Neural crest cell (in vitro differentiated cells): ENCODE data around the gene BACH2. TPM values are rescaled to one million over a fixed set of nuclear protein-coding genes. Genes with fewer than 3 reads are reported as not detected.

ENCODE experiments used
- DNase-seq: peaks from one replicate; pipeline ENCODE4 v3.0.0; 2021; ENCODE audit warnings: low read depth, mixed read lengths, low spot score
- H3K27ac Mint-ChIP-seq: one replicate; pipeline ENCODE4 v1.8.0; 2021; ENCODE audit warnings: mild to moderate bottlenecking, mixed read lengths; ENCODE audit not compliant: unreplicated experiment
- H3K27me3 Mint-ChIP-seq: 2 replicates; pipeline ENCODE4 v1.8.0; 2021; ENCODE audit warnings: low read depth, mild to moderate bottlenecking, mixed read lengths
- H3K36me3 Mint-ChIP-seq: 2 replicates; pipeline ENCODE4 v1.8.0; 2021; ENCODE audit warnings: low read depth, mild to moderate bottlenecking, mixed read lengths
- H3K4me1 Mint-ChIP-seq: 2 replicates; pipeline ENCODE4 v1.8.0; 2021; ENCODE audit warnings: mixed read lengths
- H3K4me3 Mint-ChIP-seq: one replicate; pipeline ENCODE4 v1.8.0; 2021; ENCODE audit warnings: mild to moderate bottlenecking, mixed read lengths
- H3K9me3 Mint-ChIP-seq: 2 replicates; pipeline ENCODE4 v1.8.0; 2021; ENCODE audit warnings: mixed read lengths
- total RNA-seq: library from RNA; stranded (reverse); gene quantifications from 2 replicates; pipeline ENCODE4 v1.2.1, GENCODE V29; 2021
- TF ChIP-seq, protein P1 (sequence below): fragments of 200-600 bp; sonication (generic); conservative IDR thresholded peaks from 2 replicates; pipeline ENCODE4 v1.5.0; 2021; ENCODE audit warnings: antibody characterized with exemption, mild to moderate bottlenecking

BACH2 gene
- total RNA-seq, 1 donor from 2014 or later, result 13.1 TPM

DNA sequence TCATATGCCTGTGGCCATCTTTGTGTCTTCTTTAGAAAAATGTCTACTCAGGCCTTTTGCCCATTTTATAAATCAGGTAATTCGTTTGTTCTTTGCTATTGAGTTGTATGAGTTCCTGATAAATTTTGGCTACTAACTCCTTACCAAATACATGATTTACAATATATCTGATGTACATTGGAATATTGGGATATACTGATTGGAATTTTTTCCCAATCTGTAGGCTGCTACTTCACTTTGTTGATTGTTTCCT, 39.2 kb downstream of the BACH2 start:
- no peak for DNase-seq
- H3K9me3 Mint-ChIP-seq, result peaks cover 15% of the 10 kb centered on the region
- no peak overlapping the region for H3K4me3 Mint-ChIP-seq
- no peaks in the 10 kb centered on the region for H3K27me3 Mint-ChIP-seq
- H3K27ac Mint-ChIP-seq, result no peak overlapping the region
- TF ChIP-seq, protein P1, sequence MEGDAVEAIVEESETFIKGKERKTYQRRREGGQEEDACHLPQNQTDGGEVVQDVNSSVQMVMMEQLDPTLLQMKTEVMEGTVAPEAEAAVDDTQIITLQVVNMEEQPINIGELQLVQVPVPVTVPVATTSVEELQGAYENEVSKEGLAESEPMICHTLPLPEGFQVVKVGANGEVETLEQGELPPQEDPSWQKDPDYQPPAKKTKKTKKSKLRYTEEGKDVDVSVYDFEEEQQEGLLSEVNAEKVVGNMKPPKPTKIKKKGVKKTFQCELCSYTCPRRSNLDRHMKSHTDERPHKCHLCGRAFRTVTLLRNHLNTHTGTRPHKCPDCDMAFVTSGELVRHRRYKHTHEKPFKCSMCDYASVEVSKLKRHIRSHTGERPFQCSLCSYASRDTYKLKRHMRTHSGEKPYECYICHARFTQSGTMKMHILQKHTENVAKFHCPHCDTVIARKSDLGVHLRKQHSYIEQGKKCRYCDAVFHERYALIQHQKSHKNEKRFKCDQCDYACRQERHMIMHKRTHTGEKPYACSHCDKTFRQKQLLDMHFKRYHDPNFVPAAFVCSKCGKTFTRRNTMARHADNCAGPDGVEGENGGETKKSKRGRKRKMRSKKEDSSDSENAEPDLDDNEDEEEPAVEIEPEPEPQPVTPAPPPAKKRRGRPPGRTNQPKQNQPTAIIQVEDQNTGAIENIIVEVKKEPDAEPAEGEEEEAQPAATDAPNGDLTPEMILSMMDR, result no peak
- H3K36me3 Mint-ChIP-seq, result peaks cover 16% of the 10 kb centered on the region
- no peaks in the 10 kb centered on the region for H3K4me1 Mint-ChIP-seq

DNA sequence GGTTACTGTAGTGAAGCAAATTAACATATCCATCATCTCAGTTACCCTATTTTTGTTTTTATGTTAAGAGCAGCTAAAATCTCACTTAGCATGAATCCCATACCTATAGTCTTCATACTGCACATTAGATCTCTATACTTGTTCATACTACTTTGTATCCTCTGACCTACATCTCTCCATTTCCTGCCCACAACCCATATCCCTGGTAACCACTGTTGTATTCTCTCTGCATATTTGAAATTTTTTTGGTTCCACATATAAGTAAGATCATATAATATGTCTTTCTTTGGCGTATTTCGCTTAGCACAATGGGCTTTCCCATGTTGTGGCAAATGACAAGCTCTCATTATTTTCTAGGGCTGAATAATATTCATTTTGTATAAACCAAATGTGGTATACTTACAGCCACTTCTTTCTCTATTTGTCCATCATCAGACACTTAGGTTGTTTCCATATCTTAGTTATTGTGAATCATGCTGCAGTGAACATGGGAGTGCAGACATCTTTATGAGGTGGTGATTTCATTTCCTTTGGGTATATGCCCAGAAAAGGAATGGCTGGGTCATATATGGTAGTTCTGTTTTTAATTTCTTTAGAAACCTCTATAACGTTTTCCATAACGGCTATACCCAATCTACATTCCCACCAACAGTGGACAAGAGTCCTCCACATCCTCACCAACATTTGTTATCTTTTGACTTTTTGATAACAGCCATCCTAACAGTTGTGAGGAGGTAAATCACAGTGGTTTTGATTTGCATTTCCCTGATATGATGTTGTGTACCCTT, 39.8 kb downstream of the BACH2 start:
- H3K4me3 Mint-ChIP-seq, result no peak overlapping the region
- peaks cover 12% of the 10 kb centered on the region for H3K36me3 Mint-ChIP-seq

GRCh38 chr6:90253631-90254030, 43.0 kb downstream of the BACH2 start:
- peaks cover 5% of the 10 kb centered on the region for H3K9me3 Mint-ChIP-seq
- no peaks in the 10 kb centered on the region for H3K4me1 Mint-ChIP-seq
- TF ChIP-seq, protein P1, result no peak
- DNase-seq, result no peak
- no peak overlapping the region for H3K4me3 Mint-ChIP-seq
- peaks cover 5% of the 10 kb centered on the region for H3K36me3 Mint-ChIP-seq
- H3K27ac Mint-ChIP-seq, result no peak overlapping the region
- no peaks in the 10 kb centered on the region for H3K27me3 Mint-ChIP-seq

More for the DNA sequence above, 39.8 kb downstream of the BACH2 start:
- Mint-ChIP-seq H3K27ac (no peak overlapping the region), H3K9me3 (peaks cover 13% of the 10 kb centered on the region), H3K4me1 (no peaks in the 10 kb centered on the region), H3K27me3 (no peaks in the 10 kb centered on the region)
- TF ChIP-seq, protein P1, result no peak
- no peak for DNase-seq

DNA sequence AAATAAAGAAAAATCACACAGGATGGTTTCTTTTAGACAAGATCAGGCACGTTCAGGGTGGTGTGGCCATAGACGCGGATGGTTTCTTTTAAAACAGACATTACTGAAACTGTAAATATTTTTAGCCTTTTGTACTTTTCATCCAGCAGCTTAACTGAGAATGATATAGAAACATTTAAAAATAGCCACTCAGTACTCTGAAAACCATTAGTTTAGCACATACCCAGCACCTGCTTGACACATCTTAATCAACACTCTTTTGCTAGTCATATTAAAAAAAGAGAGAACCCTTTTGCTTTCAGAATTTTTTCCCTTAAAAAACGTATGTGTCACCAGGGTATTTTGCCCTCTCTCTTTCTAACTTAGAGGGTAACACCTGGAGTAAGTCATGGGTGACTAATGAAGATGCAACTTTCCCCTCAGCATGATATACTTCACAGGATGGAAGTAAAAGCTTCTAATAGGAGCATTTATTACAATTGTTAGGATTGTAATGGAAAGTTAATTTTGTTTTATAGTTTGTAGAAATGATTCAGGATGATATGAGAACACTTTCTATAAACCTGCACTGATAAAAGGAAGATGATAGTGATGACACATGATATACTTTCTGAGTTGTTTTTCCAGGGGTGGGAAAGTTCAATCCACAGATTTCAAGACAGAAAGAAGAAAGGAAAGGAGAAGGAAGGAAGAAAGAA, 45.2 kb downstream of the BACH2 start:
- peaks cover 5% of the 10 kb centered on the region for H3K36me3 Mint-ChIP-seq
- no peaks in the 10 kb centered on the region for H3K9me3 Mint-ChIP-seq
- H3K4me1 Mint-ChIP-seq, result no peaks in the 10 kb centered on the region
- DNase-seq, result no peak
- H3K27ac Mint-ChIP-seq, result no peak overlapping the region
- no peaks in the 10 kb centered on the region for H3K27me3 Mint-ChIP-seq
- no peak overlapping the region for H3K4me3 Mint-ChIP-seq
- TF ChIP-seq, protein P1, result no peak

DNA sequence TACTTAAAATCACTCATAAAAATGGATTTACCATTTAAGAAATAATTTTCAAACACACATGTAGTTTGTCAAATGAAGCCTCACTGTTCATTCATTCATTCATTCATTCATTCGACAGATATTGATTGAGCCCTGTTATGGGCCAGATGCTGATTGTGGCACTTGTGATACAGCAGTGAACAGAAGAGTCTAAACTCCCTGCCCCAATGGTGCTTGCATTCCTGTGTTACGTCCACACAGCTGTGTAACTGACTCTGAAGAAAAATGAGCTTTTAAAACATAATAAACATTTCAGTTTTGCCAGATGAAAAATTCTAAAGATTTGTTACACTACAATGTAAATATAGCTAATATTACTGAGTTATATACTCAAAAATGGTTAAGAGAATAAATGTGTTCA, 46.2 kb downstream of the BACH2 start:
- Mint-ChIP-seq H3K4me1 (no peaks in the 10 kb centered on the region), H3K36me3 (peaks cover 3% of the 10 kb centered on the region), H3K27ac (no peak overlapping the region), H3K9me3 (no peaks in the 10 kb centered on the region), H3K27me3 (no peaks in the 10 kb centered on the region), H3K4me3 (no peak overlapping the region)
- no peak for DNase-seq
- TF ChIP-seq, protein P1, result no peak
